Activated CD4-positive, alpha-beta memory T cell treated with anti-CD3 and anti-CD28 coated beads, Interleukin-2, amount 10 ng/mL, durations not matched to agents 7 days and 5 days (primary cell): Measurements from ENCODE around the gene LITAFD. TPM values are rescaled to one million over a fixed set of nuclear protein-coding genes. Genes with fewer than 3 reads are reported as not detected.

ENCODE experiments used
- CTCF ChIA-PET: fragments of 350-600 bp; sonication (Branson Sonifier 250); formaldehyde crosslinking; loops from one replicate; lab custom pipeline; 2021; ENCODE audit warnings: antibody characterized with exemption, inconsistent platforms; lab: Charles Lee
- POLR2A ChIA-PET: fragments of 350-600 bp; sonication (Branson Sonifier 250); formaldehyde crosslinking; loops from one replicate; lab custom pipeline; 2021; ENCODE audit warnings: antibody characterized with exemption; lab: Charles Lee
- DNase-seq: peaks from one replicate; pipeline ENCODE4 v3.0.0-alpha.2; 2020
- H3K27ac Mint-ChIP-seq: one replicate; pipeline ENCODE4 v1.8.0; 2021; ENCODE audit warnings: mild to moderate bottlenecking, mixed read lengths
- H3K27me3 Mint-ChIP-seq: one replicate; pipeline ENCODE4 v1.8.0; 2021; ENCODE audit warnings: mixed read lengths
- H3K36me3 Mint-ChIP-seq: one replicate; pipeline ENCODE4 v1.8.0; 2021; ENCODE audit warnings: low read depth, mixed read lengths
- H3K4me1 Mint-ChIP-seq: one replicate; pipeline ENCODE4 v1.8.0; 2021; ENCODE audit warnings: mixed read lengths
- H3K4me3 Mint-ChIP-seq: one replicate; pipeline ENCODE4 v1.8.0; 2021; ENCODE audit warnings: mild to moderate bottlenecking, mixed read lengths
- H3K9me3 Mint-ChIP-seq: one replicate; pipeline ENCODE4 v1.8.0; 2021; ENCODE audit warnings: mixed read lengths
- total RNA-seq, 2 experiments: library from RNA; stranded (reverse); gene quantifications; one replicate each; pipeline ENCODE4 v1.2.3, GENCODE V29; 2021

The LITAFD gene
- total RNA-seq, 2 experiments from 2014 or later: not detected

- Mint-ChIP-seq H3K9me3 (no peaks in the 10 kb centered on the region), H3K4me3 (no peak overlapping the region), H3K27ac (no peak overlapping the region), H3K36me3 (no peaks in the 10 kb centered on the region), H3K27me3 (no peaks in the 10 kb centered on the region), H3K4me1 (peaks cover 30% of the 10 kb centered on the region)
- CTCF ChIA-PET: interaction anchor here (0.6 to 6.4 kb wide), 6 partner anchors 8 to 312 kb away, joined by 3 to 64 read pairs (median 18); partner anchors contain the start of genes CARHSP1, PMM2 and TMEM186
- DNase-seq: no peak
- POLR2A ChIA-PET: interaction anchor here (0.6 to 3.6 kb wide), 2 partner anchors 10 to 14 kb away, joined by 3 to 29 read pairs; partner anchors contain the start of gene CARHSP1
These were observed 3.6 kb upstream of the LITAFD start for GRCh38 chr16:8878523-8878911.

GRCh38 chr16:8880839-8881510, 1.2 kb upstream of the LITAFD start:
- ChIA-PET CTCF (interaction anchor here (0.7 to 6.4 kb wide), 30 partner anchors 9 to 314 kb away, joined by 3 to 64 read pairs (median 4); partner anchors contain the start of genes CARHSP1, PMM2 and TMEM186), POLR2A (interaction anchor here (0.7 to 3.6 kb wide), 7 partner anchors 10 to 210 kb away, joined by 3 to 29 read pairs (median 6); partner anchors contain the start of genes CARHSP1, HAPSTR1, PMM2 and TMEM186)
- Mint-ChIP-seq H3K4me3 (no peak overlapping the region), H3K4me1 (peaks cover 24% of the 10 kb centered on the region), H3K36me3 (no peaks in the 10 kb centered on the region), H3K27ac (no peak overlapping the region), H3K27me3 (peaks cover 4% of the 10 kb centered on the region), H3K9me3 (no peaks in the 10 kb centered on the region)
- DNase-seq: no peak

- POLR2A ChIA-PET: interaction anchor here (0.9 to 2.6 kb wide), 3 partner anchors 10 to 210 kb away, joined by 3 to 8 read pairs (median 5); partner anchors contain the start of gene CARHSP1
- Mint-ChIP-seq H3K4me3 (no peak overlapping the region), H3K36me3 (peaks cover 8% of the 10 kb centered on the region), H3K27me3 (peaks cover 5% of the 10 kb centered on the region), H3K4me1 (peaks cover 25% of the 10 kb centered on the region), H3K9me3 (no peaks in the 10 kb centered on the region), H3K27ac (no peak overlapping the region)
- CTCF ChIA-PET: interaction anchor here (0.6 to 6.4 kb wide), 4 partner anchors 13 to 141 kb away, joined by 3 to 64 read pairs (median 4); partner anchors contain the start of gene CARHSP1
- no peak for DNase-seq
These were observed 700 bp downstream of the LITAFD start for GRCh38 chr16:8882725-8883377.

GRCh38 chr16:8885674-8886592, 3.8 kb downstream of the LITAFD start:
- Mint-ChIP-seq H3K27ac (no peak overlapping the region), H3K4me1 (peaks cover 16% of the 10 kb centered on the region), H3K27me3 (peaks cover 5% of the 10 kb centered on the region), H3K9me3 (no peaks in the 10 kb centered on the region), H3K36me3 (peaks cover 18% of the 10 kb centered on the region), H3K4me3 (no peak overlapping the region)
- no peak for DNase-seq
- POLR2A ChIA-PET: interaction anchor here (0.6 to 1.4 kb wide), 2 partner anchors 18 to 76 kb away, joined by 3 to 7 read pairs; partner anchors contain the start of gene CARHSP1
- CTCF ChIA-PET: no interaction called here

- H3K4me1 Mint-ChIP-seq: peaks cover 24% of the 10 kb centered on the region
- peaks cover 5% of the 10 kb centered on the region for H3K27me3 Mint-ChIP-seq
- H3K4me3 Mint-ChIP-seq: no peak overlapping the region
- ChIA-PET CTCF (no interaction called here), POLR2A (interaction anchor here (0.6 kb wide), 1 partner anchor 77 kb away, joined by 3 read pairs; no protein-coding TSS in a partner anchor)
- H3K9me3 Mint-ChIP-seq: no peaks in the 10 kb centered on the region
- peaks cover 27% of the 10 kb centered on the region for H3K36me3 Mint-ChIP-seq
- H3K27ac Mint-ChIP-seq: no peak overlapping the region
- no peak for DNase-seq
These were observed 4.7 kb downstream of the LITAFD start for GRCh38 chr16:8886593-8887430.

- Mint-ChIP-seq H3K27me3 (peaks cover 5% of the 10 kb centered on the region), H3K27ac (no peak overlapping the region), H3K9me3 (no peaks in the 10 kb centered on the region), H3K4me1 (peaks cover 30% of the 10 kb centered on the region), H3K36me3 (peaks cover 33% of the 10 kb centered on the region), H3K4me3 (no peak overlapping the region)
- ChIA-PET CTCF (no interaction called here), POLR2A (interaction anchor here (1.4 kb wide), 1 partner anchor 19 kb away, joined by 5 read pairs; the partner anchor contains the start of gene CARHSP1)
- DNase-seq: no peak
These were observed 5.2 kb downstream of the LITAFD start for GRCh38 chr16:8887431-8887765.

GRCh38 chr16:8887952-8888560, 5.9 kb downstream of the LITAFD start:
- POLR2A ChIA-PET: interaction anchor here (1.4 kb wide), 1 partner anchor 19 kb away, joined by 5 read pairs; the partner anchor contains the start of gene CARHSP1
- H3K27me3 Mint-ChIP-seq: peaks cover 5% of the 10 kb centered on the region
- no peak overlapping the region for H3K4me3 Mint-ChIP-seq
- H3K4me1 Mint-ChIP-seq: peaks cover 34% of the 10 kb centered on the region
- peaks cover 39% of the 10 kb centered on the region for H3K36me3 Mint-ChIP-seq
- DNase-seq: no peak
- H3K9me3 Mint-ChIP-seq: no peaks in the 10 kb centered on the region
- no peak overlapping the region for H3K27ac Mint-ChIP-seq
- CTCF ChIA-PET: interaction anchor here (2.1 kb wide), 1 partner anchor 10 kb away, joined by 5 read pairs; no protein-coding TSS in a partner anchor

- Mint-ChIP-seq H3K27me3 (peaks cover 5% of the 10 kb centered on the region), H3K9me3 (no peaks in the 10 kb centered on the region), H3K4me3 (no peak overlapping the region), H3K27ac (no peak overlapping the region), H3K4me1 (peaks cover 37% of the 10 kb centered on the region), H3K36me3 (peaks cover 51% of the 10 kb centered on the region)
- DNase-seq: no peak
- POLR2A ChIA-PET: interaction anchor here (1.0 to 2.8 kb wide), 6 partner anchors 9 to 47 kb away, joined by 3 to 8 read pairs (median 4); partner anchors contain the start of gene CARHSP1
- CTCF ChIA-PET: interaction anchor here (1.2 to 2.1 kb wide), 3 partner anchors 9 to 47 kb away, joined by 4 to 11 read pairs (median 5); no protein-coding TSS in a partner anchor
These were observed 7.1 kb downstream of the LITAFD start for GRCh38 chr16:8888951-8889892.

- H3K36me3 Mint-ChIP-seq: peaks cover 59% of the 10 kb centered on the region
- no peak overlapping the region for H3K4me3 Mint-ChIP-seq
- DNase-seq: no peak
- H3K9me3 Mint-ChIP-seq: no peaks in the 10 kb centered on the region
- ChIA-PET CTCF (interaction anchor here (0.6 to 2.1 kb wide), 5 partner anchors 8 to 216 kb away, joined by 3 to 11 read pairs (median 4); no protein-coding TSS in a partner anchor), POLR2A (interaction anchor here (0.6 to 2.8 kb wide), 8 partner anchors 8 to 46 kb away, joined by 3 to 8 read pairs (median 3); partner anchors contain the start of genes CARHSP1 and LITAFD)
- H3K27me3 Mint-ChIP-seq: peaks cover 5% of the 10 kb centered on the region
- H3K27ac Mint-ChIP-seq: peak overlapping the region; percentile 88
- H3K4me1 Mint-ChIP-seq: peaks cover 37% of the 10 kb centered on the region
These were observed 7.9 kb downstream of the LITAFD start for GRCh38 chr16:8889893-8890548.

- Mint-ChIP-seq H3K27ac (peak overlapping the region; percentile 88), H3K36me3 (peaks cover 64% of the 10 kb centered on the region), H3K4me1 (peaks cover 36% of the 10 kb centered on the region), H3K9me3 (no peaks in the 10 kb centered on the region), H3K27me3 (peaks cover 5% of the 10 kb centered on the region), H3K4me3 (no peak overlapping the region)
- ChIA-PET CTCF (interaction anchor here (0.6 to 1.8 kb wide), 6 partner anchors 9 to 216 kb away, joined by 3 to 11 read pairs (median 4); no protein-coding TSS in a partner anchor), POLR2A (interaction anchor here (0.6 to 2.8 kb wide), 9 partner anchors 9 to 201 kb away, joined by 3 to 8 read pairs (median 3); partner anchors contain the start of genes CARHSP1, HAPSTR1 and LITAFD)
- DNase-seq: no peak
These were observed 8.4 kb downstream of the LITAFD start for GRCh38 chr16:8890549-8890921.
